Fibroblast of skin of right quadriceps (primary cell): Measurements from ENCODE around the gene POLR2C.

Source experiments
- DNase-seq: peaks from one replicate; pipeline ENCODE4 v3.0.0-alpha.2; 2013

The POLR2C gene

GRCh38 chr16:57452021-57452420 is 10.5 kb upstream of the POLR2C start:
- no peak for DNase-seq

DNA sequence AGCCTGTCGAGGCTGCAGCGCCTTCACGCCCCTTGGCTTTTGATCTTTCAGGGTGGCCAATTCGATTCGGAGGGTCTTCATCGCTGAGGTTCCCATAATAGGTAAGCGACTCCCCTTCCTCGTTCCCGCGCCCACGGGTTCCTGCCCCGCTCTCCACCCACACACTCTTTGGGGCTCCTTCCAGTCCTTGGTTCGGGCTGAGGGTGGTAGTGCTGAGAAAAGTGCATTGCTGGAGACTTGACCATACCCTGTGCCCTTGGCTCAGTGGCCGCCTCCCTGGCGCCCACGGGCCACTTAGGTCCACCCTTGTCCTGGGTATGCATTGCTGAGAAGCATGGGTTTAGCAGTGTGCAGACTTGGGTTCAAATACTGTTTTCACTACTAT is 491 bp downstream of the POLR2C start:
- DNase-seq: no peak

- DNase-seq: no peak
These were observed 2.0 kb downstream of the POLR2C start for GRCh38 chr16:57464523-57464922.

DNA sequence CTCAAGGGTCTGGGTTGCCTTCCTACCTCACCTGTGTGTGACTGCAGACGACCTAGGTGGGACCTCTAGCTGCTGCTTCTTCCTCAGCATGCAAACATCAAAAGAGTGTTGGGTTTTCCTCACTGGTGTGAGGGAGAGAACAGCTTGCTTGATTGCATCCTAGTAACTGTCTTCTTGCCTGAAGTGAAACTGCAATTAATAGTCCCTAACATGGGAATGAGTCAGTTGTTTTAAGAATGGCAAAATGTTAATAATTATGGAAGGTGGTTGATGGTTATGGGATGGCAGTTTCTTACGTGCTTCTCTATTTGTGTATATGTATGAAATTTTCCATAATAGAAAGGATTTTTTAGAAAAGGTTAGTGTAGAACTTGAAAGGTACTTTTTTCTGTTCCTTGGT is 5.9 kb downstream of the POLR2C start:
- DNase-seq: no peak

GRCh38 chr16:57469046-57469445 is 6.6 kb downstream of the POLR2C start:
- no peak for DNase-seq

DNA sequence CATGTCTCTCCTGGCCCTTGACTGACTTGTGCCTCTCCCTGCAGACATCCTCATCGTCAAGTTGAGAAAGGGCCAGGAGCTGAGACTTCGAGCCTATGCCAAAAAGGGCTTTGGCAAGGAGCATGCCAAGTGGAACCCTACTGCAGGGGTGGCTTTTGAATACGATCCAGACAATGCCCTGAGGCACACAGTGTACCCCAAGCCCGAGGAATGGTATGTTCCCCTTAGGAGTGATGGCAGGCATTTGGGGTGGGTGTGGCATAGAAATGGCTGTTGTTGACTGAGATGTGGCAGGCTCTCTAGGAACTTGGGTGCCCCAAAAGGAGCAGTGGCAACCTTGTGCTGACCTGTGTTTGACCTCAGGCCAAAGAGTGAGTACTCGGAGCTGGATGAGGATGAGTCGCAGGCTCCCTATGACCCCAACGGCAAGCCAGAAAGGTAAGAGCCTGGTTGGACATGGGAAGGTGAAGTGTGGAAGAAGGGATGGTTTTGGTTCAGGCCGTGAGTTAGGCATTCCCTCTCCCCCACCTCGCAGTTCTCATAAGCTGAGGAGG is 7.5 kb downstream of the POLR2C start:
- DNase-seq: no peak

DNA sequence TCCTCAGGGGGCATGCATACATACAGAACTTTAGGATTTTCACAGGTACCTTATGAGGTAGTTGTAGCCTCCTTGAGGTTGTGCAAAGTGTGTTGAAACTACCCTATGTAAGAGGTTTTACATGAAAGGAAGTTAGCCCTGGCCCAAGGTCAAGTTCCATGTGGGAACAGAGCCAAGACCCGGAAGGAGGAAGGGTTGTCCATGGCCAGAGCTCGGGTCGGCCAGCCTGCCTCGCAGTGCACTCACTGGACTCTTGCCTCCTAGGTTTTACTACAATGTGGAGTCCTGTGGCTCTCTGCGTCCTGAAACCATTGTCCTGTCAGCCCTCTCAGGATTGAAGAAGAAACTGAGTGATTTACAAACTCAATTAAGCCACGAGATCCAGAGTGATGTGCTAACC is 8.2 kb downstream of the POLR2C start:
- DNase-seq: no peak

DNA sequence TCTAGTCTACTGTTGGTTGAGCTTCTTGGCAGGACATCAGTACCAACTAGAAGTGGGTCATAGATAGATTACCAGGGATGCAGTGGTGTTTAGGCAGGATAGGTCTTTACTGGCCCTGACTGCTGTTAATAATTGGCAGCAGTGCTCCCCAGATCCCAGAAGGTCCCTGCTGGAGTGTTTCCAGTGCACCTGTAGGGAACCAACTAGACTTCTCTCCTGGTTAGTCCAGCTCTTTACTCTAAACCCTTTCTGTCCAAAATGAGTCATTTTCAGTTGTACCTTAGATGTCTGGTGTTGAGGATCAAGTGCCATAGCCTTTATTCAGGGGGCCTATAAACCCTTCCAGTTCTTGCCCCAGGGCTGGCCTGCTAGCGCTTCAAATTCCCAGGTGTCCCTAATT is 8.7 kb downstream of the POLR2C start:
- DNase-seq: no peak

DNA sequence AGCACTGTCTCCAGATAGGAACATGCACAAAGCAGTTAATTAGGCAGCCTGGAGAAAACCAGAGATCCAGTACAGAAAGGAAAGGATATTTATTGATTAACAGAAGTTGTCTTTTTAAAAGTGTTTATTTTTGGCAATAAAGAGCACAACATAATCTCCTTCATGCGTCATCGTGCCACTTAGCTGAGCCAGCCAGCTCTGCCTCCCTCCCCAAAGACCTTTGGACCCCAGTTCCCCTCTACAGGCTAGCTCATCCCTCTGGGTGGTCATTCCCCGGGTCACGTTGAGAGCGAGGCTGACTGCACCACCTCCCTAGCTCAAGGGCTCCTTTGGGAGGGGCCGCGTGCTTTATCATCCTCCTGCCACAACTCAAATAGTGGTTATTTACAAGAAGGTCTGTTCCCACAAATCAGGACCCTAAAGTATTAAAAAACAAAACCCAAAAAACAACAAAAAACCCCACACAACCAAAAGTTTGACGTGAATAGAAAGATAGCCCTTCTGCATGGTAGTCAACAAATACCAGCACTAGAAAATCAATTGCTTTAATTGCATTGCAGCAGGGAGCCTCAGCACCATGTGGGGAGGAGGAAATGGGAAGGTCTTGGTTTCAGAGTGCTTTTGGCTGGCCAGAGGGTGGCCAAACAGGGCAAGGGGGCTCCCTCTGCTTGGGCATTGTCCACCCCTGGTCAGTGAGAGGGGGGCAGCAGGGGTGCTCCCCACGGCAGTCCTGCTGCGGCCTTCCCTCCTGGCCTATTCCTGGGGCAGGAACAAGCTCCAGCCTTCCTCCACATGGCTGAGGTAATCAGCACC is 9.6 kb downstream of the POLR2C start:
- no peak for DNase-seq

DNA sequence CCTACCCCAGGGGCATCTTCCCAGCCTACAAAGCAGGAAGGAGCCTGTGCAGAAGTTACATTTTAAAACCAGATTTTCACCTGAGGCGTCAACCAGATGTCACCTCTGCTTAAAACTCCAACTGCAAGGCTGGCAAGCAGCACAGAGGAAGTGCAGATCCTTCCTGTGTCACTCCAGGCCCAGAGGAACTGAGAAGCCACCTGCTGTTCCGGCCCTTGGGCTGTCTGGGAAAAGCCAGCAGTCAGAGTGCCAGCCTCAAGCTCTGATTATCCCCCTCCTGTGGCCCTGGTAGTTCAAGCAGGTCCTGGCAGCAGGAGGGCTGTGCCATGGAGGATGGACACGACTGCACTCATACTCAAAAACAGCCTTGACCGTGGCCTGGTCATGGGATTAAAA is 10.2 kb downstream of the POLR2C start:
- DNase-seq: no peak

DNA sequence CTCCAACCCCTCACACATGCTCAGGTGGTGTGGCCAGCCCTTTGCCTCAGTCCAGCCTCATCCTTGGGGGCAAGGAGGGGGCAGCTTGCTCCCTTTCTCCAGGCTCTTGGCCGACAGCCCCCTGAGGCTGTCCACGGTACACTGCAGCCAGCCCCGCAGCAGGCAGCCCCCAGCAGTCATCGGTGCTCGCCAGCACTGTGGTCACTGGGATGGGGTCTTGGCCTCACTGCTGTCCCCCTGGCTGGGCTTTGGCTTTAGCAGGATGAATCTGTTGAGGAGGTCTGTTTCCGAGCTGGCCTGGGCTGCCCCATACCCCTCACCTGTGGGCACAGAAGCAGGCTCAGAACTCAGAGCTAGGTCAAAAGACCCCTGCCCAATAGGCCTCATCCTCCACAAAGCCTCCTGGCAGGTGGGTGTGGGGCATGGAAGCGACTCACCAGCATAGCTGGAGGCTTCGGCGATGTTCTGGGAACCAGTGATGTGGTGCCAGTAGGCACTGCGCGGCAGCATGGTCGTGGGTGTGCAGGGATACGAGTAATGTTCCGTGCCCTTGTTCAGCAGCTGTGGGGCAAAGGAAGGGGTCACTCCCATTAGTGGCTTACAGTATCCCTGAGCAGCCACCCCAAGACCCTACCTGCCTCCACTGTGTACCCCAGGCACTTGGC is 10.8 kb downstream of the POLR2C start:
- no peak for DNase-seq

- DNase-seq: no peak
These were observed 11.4 kb downstream of the POLR2C start for GRCh38 chr16:57473906-57474305.

GRCh38 chr16:57474671-57475661 is 12.5 kb downstream of the POLR2C start:
- DNase-seq: no peak

DNA sequence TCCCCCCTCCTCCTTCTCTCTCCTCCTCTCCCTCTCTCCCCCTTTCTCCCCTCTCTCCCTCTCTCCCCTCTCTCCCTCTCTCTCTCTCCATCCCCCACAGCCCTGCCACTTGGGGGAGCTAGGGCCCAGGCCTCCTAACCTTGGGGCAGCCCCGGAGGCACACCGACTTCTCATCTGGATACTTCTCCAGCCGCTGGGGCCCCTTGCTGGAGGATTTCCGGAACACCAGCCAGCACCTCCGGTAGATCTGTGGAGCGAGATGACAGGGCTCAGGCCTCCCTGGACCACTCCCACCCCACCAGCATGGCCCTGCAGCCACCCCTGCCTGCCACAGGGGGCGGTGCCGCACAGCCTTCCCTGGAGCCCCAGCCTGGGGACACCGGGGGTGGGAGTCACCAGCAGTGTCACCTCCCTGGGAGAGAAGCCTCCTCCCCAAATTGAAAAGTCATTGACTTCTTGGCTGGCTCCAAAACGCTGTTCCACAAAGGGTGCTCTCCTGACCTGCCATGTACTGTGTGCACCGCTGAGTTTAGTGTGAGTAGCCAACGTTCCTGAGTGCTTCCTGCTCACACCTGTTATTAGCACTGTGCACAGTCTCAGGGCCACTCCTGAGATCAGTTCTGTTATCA is 13.3 kb downstream of the POLR2C start:
- peak; percentile 43 for DNase-seq

DNA sequence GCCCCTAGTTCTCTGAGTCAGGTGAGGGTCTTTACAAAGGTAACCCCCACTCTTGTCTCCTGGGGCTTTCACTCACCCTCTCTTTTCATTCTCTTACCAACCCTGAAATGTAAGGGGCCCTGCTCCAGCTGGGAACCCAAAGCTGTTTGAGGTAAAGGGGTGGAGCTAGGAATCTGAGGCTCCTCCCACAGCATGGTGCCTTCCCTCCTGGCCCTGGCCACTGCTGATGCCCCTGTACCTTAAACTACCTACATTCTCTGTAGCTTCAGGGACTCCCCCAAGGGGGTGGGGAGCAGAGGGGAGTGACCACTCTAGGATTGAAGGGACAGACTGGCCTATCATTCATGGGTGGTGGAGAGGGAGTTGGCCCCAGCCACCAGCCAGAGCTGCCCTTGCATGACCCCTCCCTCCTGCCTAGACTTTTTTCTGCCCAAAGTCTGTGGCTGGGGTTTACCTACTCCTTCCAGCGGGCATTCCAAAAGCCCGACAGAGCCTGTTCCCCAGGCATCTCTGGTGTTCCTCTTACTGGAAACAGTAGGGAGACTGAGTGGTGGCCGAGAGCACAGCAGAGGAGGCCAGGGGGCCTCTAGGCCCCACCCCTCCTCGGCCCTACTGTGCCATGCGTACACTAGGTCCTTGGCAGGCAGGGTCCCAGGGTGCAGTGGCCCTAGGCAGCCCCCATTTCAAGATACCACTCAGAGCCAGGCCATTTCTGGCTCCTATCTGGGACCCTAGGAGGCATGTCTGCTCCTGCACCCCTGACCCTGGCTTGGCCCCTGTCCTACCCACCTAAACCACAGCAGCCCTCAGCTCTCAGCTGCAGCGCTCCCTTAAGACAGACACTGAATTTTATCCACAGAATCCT is 14.3 kb downstream of the POLR2C start:
- no peak for DNase-seq

DNA sequence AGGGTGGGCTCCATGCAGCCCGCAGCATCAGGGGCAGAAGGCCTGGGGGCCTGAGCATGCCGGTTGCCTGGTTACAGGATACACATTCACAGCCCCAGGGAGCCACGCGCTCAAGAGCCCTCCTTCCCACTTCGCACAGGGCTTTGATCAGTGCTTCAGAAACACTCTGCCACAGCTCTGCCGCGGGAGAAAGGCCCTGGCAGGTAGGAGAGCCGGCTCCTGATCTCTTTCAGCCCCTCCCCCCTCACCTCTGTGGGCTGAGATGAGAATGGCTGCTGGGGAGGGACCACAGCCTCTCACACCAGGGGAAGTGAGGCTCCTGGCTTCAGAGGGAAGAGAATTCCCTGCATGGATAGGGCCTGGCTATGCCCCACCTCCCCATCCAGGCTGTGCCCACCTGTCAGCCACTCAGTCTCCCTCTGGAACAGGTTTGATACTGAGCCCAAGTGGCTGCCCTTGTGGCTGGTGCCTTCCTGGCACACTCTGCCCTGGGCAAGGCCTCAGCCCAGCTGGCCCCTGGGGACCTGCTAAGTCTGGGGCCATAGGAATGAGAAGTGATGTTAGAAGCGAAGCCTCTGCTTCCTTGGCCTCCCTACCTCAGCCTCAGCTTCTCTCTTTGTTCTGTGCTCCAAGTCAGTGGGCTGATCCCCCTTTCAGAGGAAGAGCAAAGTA is 15.2 kb downstream of the POLR2C start:
- no peak for DNase-seq

- DNase-seq: no peak
These were observed 16.1 kb downstream of the POLR2C start for GRCh38 chr16:57478396-57479204.

GRCh38 chr16:57479205-57479975 is 16.9 kb downstream of the POLR2C start:
- DNase-seq: peak; percentile 74
